Neural cell (in vitro differentiated cells): ENCODE results near the gene TBL1X. TPM values are rescaled to one million over a fixed set of nuclear protein-coding genes. Genes with fewer than 3 reads are reported as not detected.

Experiments used
- H2AFZ ChIP-seq: fragments of 200-600, 300-800 bp; sonication (generic), shearing (Covaris generic); 2 replicates; pipeline ENCODE4 v1.6.0; 2014; ENCODE audit warnings: low read depth, mild to moderate bottlenecking, antibody characterized with exemption, low read length, moderate library complexity
- H3F3A ChIP-seq: fragments of 200-600 bp; shearing (Covaris generic); 2 replicates; pipeline ENCODE4 v1.6.1; 2016; ENCODE audit warnings: mild to moderate bottlenecking, moderate library complexity, mixed read lengths, antibody characterized with exemption, low read length; ENCODE audit not compliant: insufficient read depth, poor library complexity, severe bottlenecking
- H3K27ac ChIP-seq: fragments of 200-600, 300-800 bp; sonication (generic), shearing (Covaris generic); 2 replicates; pipeline ENCODE4 v1.5.1; 2014; ENCODE audit warnings: mild to moderate bottlenecking, low read length, moderate library complexity
- H3K27me3 ChIP-seq: fragments of 300-800, 200-600 bp; sonication (generic), shearing (Covaris generic); 2 replicates; pipeline ENCODE4 v1.6.0; 2014; ENCODE audit warnings: mild to moderate bottlenecking, low read depth, low read length, moderate library complexity; ENCODE audit not compliant: insufficient read depth
- H3K36me3 ChIP-seq: fragments of 300-800, 200-600 bp; sonication (generic), shearing (Covaris generic); 2 replicates; pipeline ENCODE4 v1.5.1; 2014; ENCODE audit warnings: mild to moderate bottlenecking, antibody characterized with exemption, low read length, moderate library complexity; ENCODE audit not compliant: insufficient read depth
- H3K4me2 ChIP-seq: fragments of 300-800, 200-600 bp; sonication (generic), shearing (Covaris generic); 2 replicates; pipeline ENCODE4 v1.6.0; 2014; ENCODE audit warnings: mild to moderate bottlenecking, low read length
- H3K4me3 ChIP-seq: fragments of 300-800, 200-600 bp; sonication (generic), shearing (Covaris generic); 2 replicates; pipeline ENCODE4 v1.5.1; 2014; ENCODE audit warnings: mild to moderate bottlenecking, low read length, moderate library complexity
- H3K79me2 ChIP-seq: fragments of 200-600 bp; shearing (Covaris generic); replicated peaks from 2 replicates; pipeline ENCODE4 v1.6.0; 2014; ENCODE audit warnings: mild to moderate bottlenecking, low read length, moderate library complexity; ENCODE audit not compliant: insufficient read depth
- H3K9ac ChIP-seq: fragments of 300-800, 200-600 bp; sonication (generic), shearing (Covaris generic); 2 replicates; pipeline ENCODE4 v1.6.1; 2016; ENCODE audit warnings: mild to moderate bottlenecking, low read length, mixed read lengths
- H3K9me2 ChIP-seq: fragments of 200-600 bp; shearing (Covaris generic); 2 replicates; pipeline ENCODE4 v1.6.1; 2016; ENCODE audit warnings: mild to moderate bottlenecking, low read length, mixed read lengths; ENCODE audit not compliant: insufficient read depth
- H3K9me3 ChIP-seq: fragments of 200-600, 300-800 bp; sonication (generic), shearing (Covaris generic); 2 replicates; pipeline ENCODE4 v1.6.1; 2016; ENCODE audit warnings: mild to moderate bottlenecking, mixed run types, low read length, moderate library complexity, mixed read lengths
- H4K20me1 ChIP-seq: fragments of 200-600 bp; shearing (Covaris generic); 2 replicates; pipeline ENCODE4 v1.6.1; 2016; ENCODE audit warnings: mild to moderate bottlenecking, mixed run types; ENCODE audit not compliant: insufficient read depth
- EP300 ChIP-seq: fragments of 450-650 bp; conservative IDR thresholded peaks from 2 replicates; pipeline ENCODE4 v1.6.1; 2014; ENCODE audit warnings: antibody characterized with exemption, mild to moderate bottlenecking, moderate library complexity; ENCODE audit not compliant: poor library complexity, severe bottlenecking
- EZH2 ChIP-seq: fragments of 200-600, 300-800 bp; shearing (Covaris generic), sonication (generic); IDR thresholded peaks from 2 replicates; pipeline ENCODE4 v1.6.1; 2014; ENCODE audit warnings: antibody characterized with exemption, low read length, borderline replicate concordance, mild to moderate bottlenecking; ENCODE audit not compliant: insufficient read depth, poor library complexity, severe bottlenecking
- MXI1 ChIP-seq: fragments of 450-650 bp; conservative IDR thresholded peaks from 2 replicates; pipeline ENCODE4 v1.6.1; 2014; ENCODE audit warnings: antibody characterized with exemption, mild to moderate bottlenecking; ENCODE audit not compliant: poor library complexity, severe bottlenecking
- POLR2AphosphoS5 ChIP-seq: IDR thresholded peaks from 2 replicates; pipeline ENCODE4 v1.6.1; 2012
- RAD21 ChIP-seq: fragments of 450-650 bp; conservative IDR thresholded peaks from 2 replicates; pipeline ENCODE4 v1.6.1; 2014; ENCODE audit warnings: antibody characterized with exemption, mild to moderate bottlenecking, moderate library complexity
- REST ChIP-seq: IDR thresholded peaks from 2 replicates; pipeline ENCODE4 v1.6.1; 2012; ENCODE audit warnings: borderline replicate concordance
- SMC3 ChIP-seq: fragments of 450-650 bp; conservative IDR thresholded peaks from 2 replicates; pipeline ENCODE4 v1.6.1; 2014; ENCODE audit warnings: antibody characterized with exemption, mild to moderate bottlenecking, moderate library complexity; ENCODE audit not compliant: poor library complexity
- TAF1 ChIP-seq: IDR thresholded peaks from 2 replicates; pipeline ENCODE4 v1.6.1; 2012; ENCODE audit warnings: low read depth
- polyA plus RNA-seq: library from polyadenylated mRNA; depleted of rRNA; stranded (reverse); fragments of >200 nt; gene quantifications from 2 replicates; pipeline ENCODE4 v1.2.3, GENCODE V29; 2014
- TF ChIP-seq, protein P1 (sequence below): fragments of 450-650 bp; IDR thresholded peaks from 2 replicates; pipeline ENCODE4 v1.5.1; 2014; ENCODE audit warnings: antibody characterized with exemption, mild to moderate bottlenecking, moderate library complexity; ENCODE audit not compliant: poor library complexity, severe bottlenecking

Gene TBL1X
- polyA plus RNA-seq, 1 donor from 2014 or later = 2.2 TPM

GRCh38 chrX:9542106-9542760 is 77.4 kb downstream of the TBL1X start:
- no peak overlapping the region for H3K4me2 ChIP-seq
- H3K36me3 ChIP-seq = no peaks in the 10 kb centered on the region
- no peak overlapping the region for H3K27ac ChIP-seq
- H3K9me2 ChIP-seq = no peaks in the 10 kb centered on the region
- no peaks in the 10 kb centered on the region for H3K9me3 ChIP-seq
- no peak overlapping the region for H2AFZ ChIP-seq
- TF ChIP-seq, protein P1, sequence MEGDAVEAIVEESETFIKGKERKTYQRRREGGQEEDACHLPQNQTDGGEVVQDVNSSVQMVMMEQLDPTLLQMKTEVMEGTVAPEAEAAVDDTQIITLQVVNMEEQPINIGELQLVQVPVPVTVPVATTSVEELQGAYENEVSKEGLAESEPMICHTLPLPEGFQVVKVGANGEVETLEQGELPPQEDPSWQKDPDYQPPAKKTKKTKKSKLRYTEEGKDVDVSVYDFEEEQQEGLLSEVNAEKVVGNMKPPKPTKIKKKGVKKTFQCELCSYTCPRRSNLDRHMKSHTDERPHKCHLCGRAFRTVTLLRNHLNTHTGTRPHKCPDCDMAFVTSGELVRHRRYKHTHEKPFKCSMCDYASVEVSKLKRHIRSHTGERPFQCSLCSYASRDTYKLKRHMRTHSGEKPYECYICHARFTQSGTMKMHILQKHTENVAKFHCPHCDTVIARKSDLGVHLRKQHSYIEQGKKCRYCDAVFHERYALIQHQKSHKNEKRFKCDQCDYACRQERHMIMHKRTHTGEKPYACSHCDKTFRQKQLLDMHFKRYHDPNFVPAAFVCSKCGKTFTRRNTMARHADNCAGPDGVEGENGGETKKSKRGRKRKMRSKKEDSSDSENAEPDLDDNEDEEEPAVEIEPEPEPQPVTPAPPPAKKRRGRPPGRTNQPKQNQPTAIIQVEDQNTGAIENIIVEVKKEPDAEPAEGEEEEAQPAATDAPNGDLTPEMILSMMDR = no peak
- TF ChIP-seq EZH2 = no peak
- TF ChIP-seq TAF1 = no peak
- TF ChIP-seq EP300 = no peak
- no peak for TF ChIP-seq MXI1
- no peak for TF ChIP-seq SMC3
- no peak for TF ChIP-seq POLR2AphosphoS5
- no peak for TF ChIP-seq RAD21
- TF ChIP-seq REST = no peak
- H3K79me2 ChIP-seq = no peaks in the 10 kb centered on the region
- no peaks in the 10 kb centered on the region for H4K20me1 ChIP-seq
- no peaks in the 10 kb centered on the region for H3F3A ChIP-seq
- no peaks in the 10 kb centered on the region for H3K27me3 ChIP-seq
- H3K4me3 ChIP-seq = no peak overlapping the region
- H3K9ac ChIP-seq = no peak overlapping the region

DNA sequence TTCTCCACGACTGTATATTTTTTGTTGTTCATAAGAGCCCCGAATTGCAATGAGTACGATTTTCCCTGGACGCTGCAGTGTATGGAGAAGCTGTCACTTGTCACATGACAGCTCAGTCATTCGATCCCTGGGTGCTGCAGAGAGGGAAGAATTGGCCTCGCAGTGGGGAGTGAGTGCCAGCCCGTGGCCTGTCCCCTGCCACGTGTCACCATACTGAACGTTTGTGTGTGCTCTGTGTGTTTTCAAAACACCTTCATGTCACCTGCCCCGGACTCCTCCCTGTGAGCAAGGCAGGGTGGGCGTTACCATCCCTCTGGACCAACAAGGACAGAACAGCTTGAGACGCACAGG is 77.9 kb downstream of the TBL1X start:
- H3K4me3 ChIP-seq = no peak overlapping the region
- TF ChIP-seq MXI1 (no peak), EZH2 (no peak), REST (no peak), EP300 (no peak), TAF1 (no peak), RAD21 (no peak), POLR2AphosphoS5 (no peak), SMC3 (no peak)
- TF ChIP-seq, protein P1 = no peak

More for the DNA sequence above, 77.9 kb downstream of the TBL1X start:
- Histone ChIP-seq H3K9ac (no peak overlapping the region), H3K9me2 (no peaks in the 10 kb centered on the region), H3K36me3 (no peaks in the 10 kb centered on the region), H3K9me3 (no peaks in the 10 kb centered on the region), H3K27me3 (no peaks in the 10 kb centered on the region), H3K4me2 (no peak overlapping the region), H3K79me2 (no peaks in the 10 kb centered on the region), H3K27ac (no peak overlapping the region), H2AFZ (no peak overlapping the region), H3F3A (no peaks in the 10 kb centered on the region), H4K20me1 (no peaks in the 10 kb centered on the region)
